Retinal pigment epithelial cell (primary cell): Measurements from ENCODE around the gene URB1.

ENCODE experiments used
- DNase-seq: peaks from one replicate; pipeline ENCODE4 v3.0.0-alpha.2; 2010; ENCODE audit warnings: low read depth
- H3K4me3 ChIP-seq: 2 replicates; pipeline ENCODE4 v1.5.1; 2011; ENCODE audit warnings: mild to moderate bottlenecking, low read length, control low read depth, moderate library complexity
- TF ChIP-seq, protein P1 (sequence below): conservative IDR thresholded peaks from 2 replicates; pipeline ENCODE4 v1.5.1; 2011; ENCODE audit warnings: low read depth, low read length, control low read depth, inconsistent platforms

URB1 gene

DNA sequence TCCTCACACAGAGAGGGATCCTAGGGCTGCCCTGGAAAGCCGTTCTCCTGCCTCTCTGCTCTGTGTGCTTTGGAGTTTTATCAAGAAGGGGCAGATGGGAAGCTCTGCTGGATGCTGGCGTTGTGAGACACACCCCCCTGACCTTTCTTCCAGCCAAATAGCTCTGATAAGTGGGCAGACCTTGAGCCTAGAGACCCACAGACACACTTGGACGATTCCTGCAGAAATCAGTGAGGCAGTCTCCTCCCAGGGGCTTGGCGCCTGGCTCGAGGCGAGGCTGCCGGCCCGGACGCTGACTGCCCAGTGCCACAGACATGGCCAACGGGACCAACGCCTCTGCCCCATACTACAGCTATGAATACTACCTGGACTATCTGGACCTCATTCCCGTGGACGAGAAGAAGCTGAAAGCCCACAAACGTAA, 94.1 kb downstream of the URB1 start, which contains the start of gene MRAP:
Gene MRAP, plus strand, starts transcription at position 198 of the 424 bp plus-strand sequence. Its CDS starts 117 bp downstream, at position 315.
- H3K4me3 ChIP-seq = no peak within 1 kb of the TSS
- DNase-seq = no peak
- TF ChIP-seq, protein P1, sequence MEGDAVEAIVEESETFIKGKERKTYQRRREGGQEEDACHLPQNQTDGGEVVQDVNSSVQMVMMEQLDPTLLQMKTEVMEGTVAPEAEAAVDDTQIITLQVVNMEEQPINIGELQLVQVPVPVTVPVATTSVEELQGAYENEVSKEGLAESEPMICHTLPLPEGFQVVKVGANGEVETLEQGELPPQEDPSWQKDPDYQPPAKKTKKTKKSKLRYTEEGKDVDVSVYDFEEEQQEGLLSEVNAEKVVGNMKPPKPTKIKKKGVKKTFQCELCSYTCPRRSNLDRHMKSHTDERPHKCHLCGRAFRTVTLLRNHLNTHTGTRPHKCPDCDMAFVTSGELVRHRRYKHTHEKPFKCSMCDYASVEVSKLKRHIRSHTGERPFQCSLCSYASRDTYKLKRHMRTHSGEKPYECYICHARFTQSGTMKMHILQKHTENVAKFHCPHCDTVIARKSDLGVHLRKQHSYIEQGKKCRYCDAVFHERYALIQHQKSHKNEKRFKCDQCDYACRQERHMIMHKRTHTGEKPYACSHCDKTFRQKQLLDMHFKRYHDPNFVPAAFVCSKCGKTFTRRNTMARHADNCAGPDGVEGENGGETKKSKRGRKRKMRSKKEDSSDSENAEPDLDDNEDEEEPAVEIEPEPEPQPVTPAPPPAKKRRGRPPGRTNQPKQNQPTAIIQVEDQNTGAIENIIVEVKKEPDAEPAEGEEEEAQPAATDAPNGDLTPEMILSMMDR = no peak

DNA sequence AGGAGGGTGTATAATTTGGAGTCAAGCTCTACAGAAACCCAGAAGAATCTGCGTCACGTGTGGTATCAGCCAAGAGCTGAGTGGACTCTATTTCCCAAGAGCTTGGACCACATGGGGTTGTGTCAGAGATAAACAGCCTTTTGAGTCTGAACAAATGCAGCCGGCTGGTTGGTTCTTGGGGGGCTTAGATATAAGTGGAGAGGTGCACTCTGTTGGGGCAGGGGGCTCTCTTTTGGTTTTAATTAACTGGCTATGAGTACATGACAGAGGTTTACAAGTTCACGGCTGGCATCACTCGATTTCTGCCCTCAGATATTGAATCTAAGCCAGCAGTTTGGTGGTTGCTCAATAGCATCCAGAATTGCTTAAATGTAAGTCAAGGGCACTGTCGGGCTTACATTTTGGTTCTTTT, 94.7 kb downstream of the URB1 start:
- H3K4me3 ChIP-seq = no peak overlapping the region
- TF ChIP-seq, protein P1 = no peak
- DNase-seq = no peak

DNA sequence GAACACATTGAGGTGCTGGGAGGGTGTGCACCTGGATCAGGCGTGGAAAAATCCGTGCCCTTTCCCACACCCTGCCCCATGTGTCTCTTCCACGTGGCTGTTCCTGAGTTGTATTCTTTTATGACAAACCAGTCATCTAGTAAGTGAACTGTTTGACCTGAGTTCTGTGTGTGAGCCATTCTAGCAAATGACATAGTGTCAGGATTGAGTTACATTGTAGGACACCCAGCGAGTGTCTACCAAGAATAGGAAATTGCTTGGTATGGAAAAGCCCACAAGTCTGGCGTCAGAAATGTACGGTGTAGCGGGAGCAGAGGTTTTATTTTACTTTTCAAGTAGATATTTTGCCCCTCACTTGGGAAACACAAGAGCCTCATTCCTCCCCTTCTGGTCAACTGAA, 95.4 kb downstream of the URB1 start:
- TF ChIP-seq, protein P1 = no peak
- no peak for DNase-seq
- H3K4me3 ChIP-seq = no peak overlapping the region

DNA sequence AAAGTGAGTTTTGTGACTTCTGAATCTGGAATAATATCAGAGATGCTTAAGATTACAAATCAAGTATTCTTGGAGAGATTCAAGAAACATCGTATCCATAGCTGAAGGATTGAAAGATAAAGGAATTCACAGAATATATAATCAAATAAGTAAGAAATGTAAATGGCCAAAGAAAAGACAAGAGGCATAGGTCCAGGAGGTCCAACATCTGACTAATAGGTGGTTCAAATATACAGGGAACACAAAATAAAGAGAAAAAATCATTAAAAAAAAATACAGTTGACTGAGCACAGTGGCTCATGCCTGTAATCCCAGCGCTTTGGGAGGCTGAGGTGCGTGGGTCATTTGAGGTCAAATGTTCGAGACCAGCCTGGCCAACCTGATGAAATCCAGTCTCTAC, 107.3 kb downstream of the URB1 start:
- no peak for DNase-seq
- H3K4me3 ChIP-seq = no peak overlapping the region
- TF ChIP-seq, protein P1 = no peak

DNA sequence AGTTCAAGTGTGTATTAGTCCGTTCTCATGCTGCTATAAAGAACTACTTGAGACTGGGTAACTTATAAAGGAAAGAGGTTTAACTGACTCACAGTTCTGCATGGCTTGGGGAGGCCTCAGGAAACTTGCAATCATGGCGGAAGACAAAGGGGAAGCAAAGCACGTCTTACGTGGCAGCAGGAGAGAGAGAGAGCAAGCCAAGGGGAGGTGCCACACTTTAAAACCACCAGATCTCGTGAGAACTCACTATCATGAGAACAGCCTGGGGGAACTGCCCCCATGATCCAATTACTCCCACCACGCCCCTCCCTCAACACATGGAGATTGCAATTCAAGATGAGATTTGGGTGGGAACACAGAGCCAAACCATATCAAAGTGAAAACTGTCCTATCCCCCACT, 109.8 kb downstream of the URB1 start:
- TF ChIP-seq, protein P1 = no peak
- H3K4me3 ChIP-seq = no peak overlapping the region
- no peak for DNase-seq

DNA sequence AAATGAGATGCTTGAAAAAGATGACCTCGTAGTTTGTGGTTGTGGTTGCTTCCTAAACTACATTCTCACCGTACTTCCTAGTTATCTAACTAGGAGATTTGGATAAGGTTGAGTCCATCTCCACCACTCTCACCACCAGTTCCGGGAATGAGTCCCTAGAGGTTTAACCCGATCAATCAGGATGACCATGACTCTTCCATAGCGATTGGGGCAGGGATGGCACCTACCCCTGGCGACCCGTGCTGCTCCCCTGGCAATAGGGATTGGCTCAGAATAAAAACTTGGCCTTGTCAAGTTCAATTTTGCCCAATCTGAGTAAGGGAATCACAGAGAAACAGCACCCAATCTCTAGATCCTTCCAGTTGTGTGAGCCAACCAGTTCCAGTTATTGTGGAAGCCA, 111.3 kb downstream of the URB1 start:
- TF ChIP-seq, protein P1 = no peak
- no peak for DNase-seq
- no peak overlapping the region for H3K4me3 ChIP-seq

DNA sequence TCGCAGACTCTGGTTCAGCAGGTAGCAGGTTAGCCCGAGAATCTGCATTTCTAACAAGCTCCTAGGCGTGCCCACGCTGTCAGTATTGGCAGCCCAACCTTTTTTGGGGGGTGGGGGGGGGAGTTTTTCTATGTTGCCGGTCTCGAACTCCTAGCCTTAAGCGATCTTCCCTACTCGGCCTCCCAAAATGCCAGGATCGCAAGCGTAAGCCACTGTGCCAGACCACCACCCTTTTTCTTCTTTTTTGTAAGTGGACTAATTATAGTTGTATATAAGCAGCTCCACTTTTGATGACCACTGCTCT, 113.5 kb downstream of the URB1 start:
- TF ChIP-seq, protein P1 = no peak
- DNase-seq = no peak
- H3K4me3 ChIP-seq = peak overlapping the region; percentile 92
